Measurements from ENCODE around the gene DZIP3. TPM values are rescaled to one million over a fixed set of nuclear protein-coding genes. Genes with fewer than 3 reads are reported as not detected.

DZIP3 gene
- total and polyA plus RNA-seq, 11 donors: 3.8 to 24.9 (median 15.6) TPM

GRCh38 chr3:108728105-108728504 lies 138.6 kb downstream of the DZIP3 start:
- no peak overlapping the region for H3K27ac ChIP-seq
- DNase-seq (no peak), ATAC-seq (no peak)
- H3K4me1 ChIP-seq: no peaks in the 10 kb centered on the region
- intact Hi-C loops (cut with DNase I): no loop called here
- TF ChIP-seq POLR2A (IDR thresholded peaks at IDR 0.05) (no peak), CTCF (IDR thresholded peaks at IDR 0.05) (no peak)
- no peaks in the 10 kb centered on the region for H3K36me3 ChIP-seq
- H3K9me3 ChIP-seq: no peaks in the 10 kb centered on the region
- H3K27me3 ChIP-seq: no peaks in the 10 kb centered on the region
- H3K4me3 ChIP-seq: no peak overlapping the region

- DNase-seq (no peak), ATAC-seq (no peak)
- TF ChIP-seq POLR2A (IDR thresholded peaks at IDR 0.05) (no peak), CTCF (IDR thresholded peaks at IDR 0.05) (no peak)
- H3K36me3 ChIP-seq: no peaks in the 10 kb centered on the region
- no peaks in the 10 kb centered on the region for H3K4me1 ChIP-seq
- no peaks in the 10 kb centered on the region for H3K9me3 ChIP-seq
- H3K27me3 ChIP-seq: no peaks in the 10 kb centered on the region
- H3K27ac ChIP-seq: no peak overlapping the region
- 42 to 53% (median 48%) methylated on average over 1 of the region's 1 CpG for WGBS, 4 donors
- H3K4me3 ChIP-seq: no peak overlapping the region
- intact Hi-C loops (cut with DNase I): no loop called here
Observed at GRCh38 chr3:108728934-108729333, 139.4 kb downstream of the DZIP3 start.

GRCh38 chr3:108736821-108737220 lies 147.3 kb downstream of the DZIP3 start:
- peaks cover 0 to 10% (median 0%) of the 10 kb centered on the region in 9 donors for H3K27me3 ChIP-seq
- no peak for ATAC-seq
- no peaks in the 10 kb centered on the region for H3K36me3 ChIP-seq
- no peak overlapping the region for H3K27ac ChIP-seq
- intact Hi-C loops (cut with DNase I): no loop called here
- TF ChIP-seq POLR2A (IDR thresholded peaks at IDR 0.05) (no peak), CTCF (IDR thresholded peaks at IDR 0.05) (no peak)
- H3K4me3 ChIP-seq: no peak overlapping the region
- H3K4me1 ChIP-seq: no peaks in the 10 kb centered on the region
- DNase-seq: no peak
- WGBS, 4 donors: 71 to 78% (median 77%) methylated on average over 6 of the region's 6 CpGs
- no peaks in the 10 kb centered on the region for H3K9me3 ChIP-seq

- no peak overlapping the region for H3K4me3 ChIP-seq
Observed at GRCh38 chr3:108742929-108743328, 153.4 kb downstream of the DZIP3 start.

More at GRCh38 chr3:108742929-108743328, 153.4 kb downstream of the DZIP3 start:
- TF ChIP-seq CTCF (IDR thresholded peaks at IDR 0.05) (no peak), POLR2A (IDR thresholded peaks at IDR 0.05) (no peak)
- H3K4me1 ChIP-seq: no peaks in the 10 kb centered on the region
- no peak for DNase-seq
- 73 to 94% (median 91%) methylated on average over 1 of the region's 1 CpG for WGBS, 4 donors
- peaks cover 0 to 5% (median 0%) of the 10 kb centered on the region in 12 donors for H3K9me3 ChIP-seq
- H3K27me3 ChIP-seq: no peaks in the 10 kb centered on the region
- H3K27ac ChIP-seq: no peak overlapping the region
- H3K36me3 ChIP-seq: no peaks in the 10 kb centered on the region
- intact Hi-C loops (cut with DNase I): no loop called here
- ATAC-seq: no peak

Other genes with a start within 250 kb of the DZIP3 start
- gene MYH15, start 79.1 kb upstream of the DZIP3 start, total RNA-seq: 1 to 10 TPM in 1 of 9 donors, under 1 TPM in 8; 0.08 to 1.2 (median 0.35) TPM
- gene MYH15, start 79.1 kb upstream of the DZIP3 start, polyA plus RNA-seq: under 1 TPM; 0.14 to 0.27 TPM
- gene CIP2A, start 284 bp upstream of the DZIP3 start, total RNA-seq: 1 to 10 TPM in 8 of 9 donors, under 1 TPM in 1; 0.94 to 4.7 (median 1.3) TPM
- gene CIP2A, start 284 bp upstream of the DZIP3 start, polyA plus RNA-seq: 1 to 10 TPM in 1 of 2 donors, under 1 TPM in 1; 0.19 to 1.1 TPM
- gene RETNLB, start 167.7 kb downstream of the DZIP3 start, total RNA-seq: not detected
- gene RETNLB, start 167.7 kb downstream of the DZIP3 start, polyA plus RNA-seq: not detected
- 1 to 10 TPM in 1 of 9 donors, under 1 TPM in 2, not detected in 6; 0.16 to 1.3 (median 0.57) TPM for gene TRAT1, start 233.1 kb downstream of the DZIP3 start, total RNA-seq
- gene TRAT1, start 233.1 kb downstream of the DZIP3 start, polyA plus RNA-seq: under 1 TPM; 0.08 to 0.10 TPM

All from heart left ventricle (tissue), 16 donors.